Glomerular endothelial cell (primary cell): Measurements from ENCODE around the gene C18orf63. TPM values are rescaled to one million over a fixed set of nuclear protein-coding genes. Genes with fewer than 3 reads are reported as not detected.
"Not testable (repeated sequence)": the region's sequence is repeated elsewhere in the genome, so short reads cannot be mapped to it uniquely, and the experiment has no call there.

Experiments
- DNase-seq: peaks from one replicate; pipeline ENCODE4 v3.0.0-alpha.2; 2011; ENCODE audit warnings: low read depth, low spot score; ENCODE audit errors: extremely low read depth
- total RNA-seq: library from RNA; depleted of rRNA; stranded (reverse); fragments of >200 nt; gene quantifications from 2 replicates; pipeline ENCODE4 v1.2.3, GENCODE V29; 2015

The C18orf63 gene
- total RNA-seq, 1 donor from 2014 or later = not detected

GRCh38 chr18:74286106-74286855, 29.4 kb upstream of the C18orf63 start:
- DNase-seq = no peak

DNA sequence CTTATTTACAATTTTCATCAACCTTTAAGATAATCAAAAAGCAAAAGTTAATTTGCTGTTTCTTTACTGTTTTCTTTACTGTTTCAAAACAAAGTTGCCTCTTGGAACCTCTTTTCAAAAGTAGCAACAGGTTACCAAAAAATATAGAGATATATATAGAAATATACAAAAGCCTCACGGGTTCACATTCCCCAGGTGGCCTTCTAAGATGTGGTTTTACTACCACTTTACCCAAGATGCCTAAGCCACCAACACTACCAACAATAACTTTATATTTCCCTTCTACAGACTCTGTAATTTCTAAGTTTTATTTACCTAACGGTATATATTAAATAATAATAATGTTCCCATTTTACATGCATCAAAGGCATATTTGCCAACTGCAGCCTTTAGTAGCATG, 28.8 kb upstream of the C18orf63 start:
- DNase-seq = no peak

GRCh38 chr18:74288041-74288440, 27.6 kb upstream of the C18orf63 start:
- DNase-seq = no peak

DNA sequence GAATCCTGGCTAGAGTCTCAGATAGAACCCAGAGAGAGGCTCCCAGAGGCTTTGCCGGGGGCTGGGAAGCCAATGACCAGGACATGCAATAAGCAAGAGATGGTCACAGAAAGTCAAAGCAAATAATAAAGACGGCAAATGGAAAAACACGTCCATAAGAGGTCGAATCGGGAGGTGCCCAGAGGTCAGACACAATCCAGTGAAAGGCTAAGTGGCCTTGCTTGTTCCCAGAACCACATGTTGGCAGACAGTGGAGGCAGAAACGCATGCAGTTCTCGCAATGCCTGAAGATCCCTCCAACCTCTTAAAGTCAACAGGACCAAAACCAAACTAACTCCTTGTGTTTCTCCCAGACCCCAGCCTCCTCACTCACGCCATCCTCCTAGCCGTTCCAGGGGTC, 26.9 kb upstream of the C18orf63 start:
- DNase-seq = no peak

GRCh38 chr18:74289137-74289536, 26.5 kb upstream of the C18orf63 start:
- DNase-seq = no peak

GRCh38 chr18:74290021-74290420, 25.6 kb upstream of the C18orf63 start:
- DNase-seq = no peak

DNA sequence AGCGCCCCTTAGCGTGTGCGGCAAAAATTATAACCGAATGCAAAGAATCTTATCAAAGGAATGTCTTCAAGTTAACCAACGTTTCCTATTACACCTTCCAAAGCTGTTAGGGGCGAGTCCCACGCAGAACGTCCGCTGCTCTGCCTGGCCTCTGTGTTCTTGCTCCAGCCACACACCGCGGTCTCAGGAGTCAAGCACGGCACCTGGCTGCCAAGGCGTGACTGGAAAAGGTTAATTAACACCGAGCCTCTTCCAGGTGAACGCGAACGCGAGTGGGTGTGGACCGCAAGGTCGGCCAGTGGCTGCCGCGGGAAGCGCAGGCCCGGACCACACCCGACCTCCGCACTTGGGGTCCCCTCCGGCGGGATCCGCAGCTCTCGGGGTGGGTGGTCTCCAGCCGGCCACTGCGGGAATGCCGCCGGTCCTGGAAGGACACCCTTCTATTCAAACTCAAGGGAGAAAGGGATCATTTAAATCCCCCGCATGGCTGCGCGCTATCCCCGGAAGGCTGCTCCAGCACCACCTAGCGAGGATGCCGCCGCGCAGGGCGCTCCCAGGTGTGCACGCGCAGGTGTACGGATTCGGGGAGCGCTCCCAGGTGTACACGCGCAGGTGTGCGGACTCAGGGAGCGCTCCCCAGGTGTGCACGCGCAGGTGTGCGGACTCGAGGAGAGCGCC, 24.7 kb upstream of the C18orf63 start:
- DNase-seq = no peak

- no peak for DNase-seq
These were observed 24.2 kb upstream of the C18orf63 start for GRCh38 chr18:74291472-74291770.

GRCh38 chr18:74291771-74292540, 23.7 kb upstream of the C18orf63 start, which contains the start of gene CYB5A:
CYB5A (minus strand) TSS chr18:74291963; CDS start chr18:74291875, 88 bp downstream.
- peak; percentile 74 for DNase-seq

GRCh38 chr18:74292541-74292858, 23.1 kb upstream of the C18orf63 start:
- no peak for DNase-seq

- not testable (repeated sequence) for DNase-seq
These were observed 22.7 kb upstream of the C18orf63 start for GRCh38 chr18:74292982-74293381.

GRCh38 chr18:74294526-74294925, 21.1 kb upstream of the C18orf63 start:
- no peak for DNase-seq

GRCh38 chr18:74299162-74299561, 16.5 kb upstream of the C18orf63 start:
- no peak for DNase-seq

DNA sequence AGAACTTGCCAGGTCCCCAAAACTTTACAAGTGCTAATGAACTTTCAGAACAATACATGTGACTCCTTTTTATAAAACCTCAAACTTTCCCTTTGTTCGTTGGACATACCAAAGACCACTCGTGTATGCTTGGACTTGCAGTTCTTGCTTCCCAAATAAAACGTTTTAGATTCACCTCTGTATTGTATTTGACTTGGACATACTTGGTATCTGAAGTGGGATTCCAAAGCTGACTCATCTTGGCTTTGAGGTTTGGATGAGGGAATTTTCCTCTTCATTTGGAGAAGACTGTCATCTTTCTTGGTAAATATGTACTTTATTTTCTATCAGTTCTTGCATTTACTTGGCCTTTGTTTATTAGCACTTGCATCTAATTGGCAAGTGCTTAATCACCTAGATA, 15.9 kb upstream of the C18orf63 start:
- DNase-seq = no peak

DNA sequence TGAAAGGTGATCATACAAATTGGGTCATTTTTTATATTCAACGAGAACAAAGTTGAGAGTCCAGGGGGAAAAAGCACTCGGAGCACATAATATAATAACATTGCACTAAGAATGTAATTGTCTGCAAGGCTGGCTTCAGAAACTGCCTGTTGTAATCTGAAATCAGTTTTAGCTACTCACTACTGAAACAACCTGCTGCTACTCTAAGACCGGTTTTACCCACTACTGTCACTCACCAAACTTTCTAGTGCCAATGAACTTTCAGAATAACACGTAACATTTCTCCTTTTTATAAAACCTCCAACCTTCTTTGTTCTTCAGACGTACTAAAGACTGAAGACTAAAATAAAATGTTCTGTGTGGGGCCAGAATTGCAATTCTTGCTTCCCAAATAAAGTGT, 12.3 kb upstream of the C18orf63 start:
- no peak for DNase-seq

DNA sequence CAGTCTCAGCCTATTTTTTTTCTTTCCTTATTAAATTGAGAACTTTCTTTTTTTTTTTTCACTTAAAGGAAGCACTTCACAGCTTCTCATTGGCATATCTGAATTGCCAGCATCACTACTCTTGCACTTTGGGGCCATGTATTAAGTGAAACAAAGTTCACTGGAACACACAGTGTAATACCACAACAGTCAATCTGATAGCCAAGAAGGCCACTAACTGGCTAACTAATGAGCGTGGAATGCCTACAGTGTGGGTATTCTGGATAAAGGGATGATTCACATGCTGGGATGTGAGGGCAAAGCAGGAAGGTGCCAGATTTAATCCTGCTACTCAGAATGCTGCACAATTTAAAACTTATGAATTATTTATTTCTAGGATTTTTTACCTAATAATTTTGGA, 11.7 kb upstream of the C18orf63 start:
- no peak for DNase-seq

GRCh38 chr18:74310411-74310810, 5.2 kb upstream of the C18orf63 start:
- no peak for DNase-seq

DNA sequence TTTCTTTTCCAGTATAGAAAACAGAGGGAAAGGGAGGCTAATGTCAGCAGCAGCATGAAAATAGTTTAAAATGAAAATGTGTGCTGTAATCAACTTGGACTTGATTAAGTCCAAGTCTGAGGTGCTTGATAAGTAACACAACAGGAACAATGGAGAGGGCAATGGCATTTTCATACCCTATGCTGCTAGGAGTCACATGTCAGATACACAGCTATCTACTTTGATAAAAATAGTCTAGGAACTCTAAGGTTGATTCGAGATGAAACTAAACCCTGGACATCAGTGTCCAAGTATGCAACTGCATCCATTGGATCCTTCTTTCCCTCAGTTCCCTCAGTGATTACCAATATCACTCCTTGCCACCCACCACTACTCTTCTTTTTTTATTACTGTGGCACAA, 4.6 kb upstream of the C18orf63 start:
- DNase-seq = no peak

GRCh38 chr18:74314759-74315463, 728 bp upstream of the C18orf63 start:
- no peak for DNase-seq

DNA sequence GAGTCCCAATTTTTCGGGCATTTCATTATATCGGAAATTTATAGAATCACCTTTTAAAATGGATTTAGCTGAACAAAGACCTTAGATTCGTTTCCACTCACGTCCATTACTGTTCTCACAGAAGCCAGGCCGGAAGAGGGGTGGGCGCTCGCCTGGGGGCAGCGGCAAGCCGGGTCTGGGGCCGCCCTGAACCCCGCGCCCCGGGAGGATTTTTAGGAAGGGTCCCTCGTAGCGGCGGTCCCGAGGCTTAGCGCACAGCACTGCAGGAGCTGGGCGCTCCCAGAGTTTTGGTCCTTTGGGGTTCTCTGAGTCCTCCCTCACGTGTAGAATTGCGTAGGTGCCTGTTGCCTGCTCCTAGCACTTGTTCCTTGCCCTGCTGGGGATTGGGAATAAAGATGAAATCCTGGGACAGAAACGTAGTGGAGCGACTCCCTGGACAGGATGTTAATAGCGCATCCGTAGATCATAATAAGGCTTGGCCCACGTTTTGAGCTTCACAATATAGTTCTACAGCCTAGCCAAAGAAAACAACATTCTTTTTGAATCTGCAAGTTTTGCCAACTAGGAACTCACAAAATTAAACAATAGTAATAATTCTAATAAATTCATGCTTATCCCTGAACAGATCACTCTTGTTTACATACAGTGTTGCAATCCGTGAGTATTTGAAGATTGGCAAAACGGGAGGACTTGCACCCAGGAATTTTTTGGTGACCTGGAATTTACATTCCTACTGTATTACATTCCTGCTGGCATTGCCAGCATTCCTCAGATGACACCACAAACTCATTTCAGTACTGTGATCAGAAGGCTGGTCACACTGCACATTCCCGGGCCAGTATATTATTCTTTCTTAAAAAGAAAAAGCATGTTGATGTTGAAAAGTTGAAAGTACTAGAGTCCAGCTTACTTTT, 875 bp downstream of the C18orf63 start:
- no peak for DNase-seq
